ENCODE measurements around the gene CDADC1. TPM values are rescaled to one million over a fixed set of nuclear protein-coding genes. Genes with fewer than 3 reads are reported as not detected.

CDADC1 gene
- total and polyA plus RNA-seq, 11 donors: 2.8 to 10.8 (median 10.2) TPM

- peaks cover 0 to 3% (median 0%) of the 10 kb centered on the region in 12 donors for H3K4me1 ChIP-seq
- H3K36me3 ChIP-seq: peaks cover 0 to 76% (median 60%) of the 10 kb centered on the region in 9 donors
- 92 to 97% (median 96%) methylated on average over 6 of the region's 6 CpGs for WGBS, 4 donors
- no peak overlapping the region for H3K27ac ChIP-seq
- no peak overlapping the region for H3K4me3 ChIP-seq
- no peak for DNase-seq
- ATAC-seq: no peak
- intact Hi-C loops (cut with DNase I): loop anchor here in 1 of 10 donors (10.0 kb wide), 1 partner anchor 148 kb away; no protein-coding TSS in a partner anchor
- TF ChIP-seq POLR2A (IDR thresholded peaks at IDR 0.05) (no peak), CTCF (IDR thresholded peaks at IDR 0.05) (no peak)
- H3K27me3 ChIP-seq: no peaks in the 10 kb centered on the region
- no peaks in the 10 kb centered on the region for H3K9me3 ChIP-seq
Observed at GRCh38 chr13:49262634-49263033, 14.9 kb downstream of the CDADC1 start.

- Histone ChIP-seq H3K9me3 (no peaks in the 10 kb centered on the region), H3K27me3 (no peaks in the 10 kb centered on the region), H3K4me3 (no peak overlapping the region), H3K27ac (no peak overlapping the region), H3K4me1 (no peaks in the 10 kb centered on the region), H3K36me3 (peaks cover 0 to 70% (median 50%) of the 10 kb centered on the region in 9 donors)
- intact Hi-C loops (cut with DNase I): loop anchor here in 1 of 10 donors (10.0 kb wide), 1 partner anchor 151 kb away; no protein-coding TSS in a partner anchor
- ATAC-seq (no peak), DNase-seq (no peak)
- 75 to 87% (median 85%) methylated on average over 2 of the region's 2 CpGs for WGBS, 4 donors
- no peak for TF ChIP-seq POLR2A (IDR thresholded peaks at IDR 0.05)
- no peak for TF ChIP-seq CTCF (IDR thresholded peaks at IDR 0.05)
Observed at GRCh38 chr13:49265822-49266221, 18.1 kb downstream of the CDADC1 start.

GRCh38 chr13:49271264-49271663 is 23.5 kb downstream of the CDADC1 start:
- ATAC-seq: no peak
- H3K36me3 ChIP-seq: peaks cover 0 to 38% (median 20%) of the 10 kb centered on the region in 9 donors
- H3K4me1 ChIP-seq: no peaks in the 10 kb centered on the region
- H3K27ac ChIP-seq: no peak overlapping the region
- H3K27me3 ChIP-seq: no peaks in the 10 kb centered on the region
- intact Hi-C loops (cut with DNase I): loop anchor here in 1 of 10 donors (10.0 kb wide), 1 partner anchor 676 kb away; no protein-coding TSS in a partner anchor
- 0 to 82% (median 34%) methylated on average over 1 of the region's 1 CpG for WGBS, 4 donors
- no peaks in the 10 kb centered on the region for H3K9me3 ChIP-seq
- TF ChIP-seq CTCF (IDR thresholded peaks at IDR 0.05) (no peak), POLR2A (IDR thresholded peaks at IDR 0.05) (no peak)
- DNase-seq: no peak
- no peak overlapping the region for H3K4me3 ChIP-seq

GRCh38 chr13:49272296-49272695 is 24.6 kb downstream of the CDADC1 start:
- WGBS, 4 donors: 64 to 73% (median 65%) methylated on average over 2 of the region's 2 CpGs
- Histone ChIP-seq H3K27me3 (no peaks in the 10 kb centered on the region), H3K9me3 (no peaks in the 10 kb centered on the region), H3K4me3 (no peak overlapping the region), H3K4me1 (no peaks in the 10 kb centered on the region), H3K27ac (no peak overlapping the region), H3K36me3 (peaks cover 0 to 28% (median 12%) of the 10 kb centered on the region in 9 donors)
- TF ChIP-seq CTCF (IDR thresholded peaks at IDR 0.05) (no peak), POLR2A (IDR thresholded peaks at IDR 0.05) (no peak)
- ATAC-seq: no peak
- no peak for DNase-seq
- intact Hi-C loops (cut with DNase I): loop anchor here in 1 of 10 donors (10.0 kb wide), 1 partner anchor 677 kb away; no protein-coding TSS in a partner anchor
